HG03469 (cell line): ENCODE data around the gene GOLGA8B.
"Not testable (repeated sequence)": the region's sequence is repeated elsewhere in the genome, so short reads cannot be mapped to it uniquely, and the experiment has no call there.

Source experiments
- ATAC-seq: cut with Tn5 transposase; IDR thresholded peaks from one replicate; pipeline ENCODE4 v1.9.1; 2021; ENCODE audit warnings: mild to moderate bottlenecking, moderate library complexity, moderate number of reproducible peaks; ENCODE audit not compliant: unreplicated experiment

Gene GOLGA8B, protein sequence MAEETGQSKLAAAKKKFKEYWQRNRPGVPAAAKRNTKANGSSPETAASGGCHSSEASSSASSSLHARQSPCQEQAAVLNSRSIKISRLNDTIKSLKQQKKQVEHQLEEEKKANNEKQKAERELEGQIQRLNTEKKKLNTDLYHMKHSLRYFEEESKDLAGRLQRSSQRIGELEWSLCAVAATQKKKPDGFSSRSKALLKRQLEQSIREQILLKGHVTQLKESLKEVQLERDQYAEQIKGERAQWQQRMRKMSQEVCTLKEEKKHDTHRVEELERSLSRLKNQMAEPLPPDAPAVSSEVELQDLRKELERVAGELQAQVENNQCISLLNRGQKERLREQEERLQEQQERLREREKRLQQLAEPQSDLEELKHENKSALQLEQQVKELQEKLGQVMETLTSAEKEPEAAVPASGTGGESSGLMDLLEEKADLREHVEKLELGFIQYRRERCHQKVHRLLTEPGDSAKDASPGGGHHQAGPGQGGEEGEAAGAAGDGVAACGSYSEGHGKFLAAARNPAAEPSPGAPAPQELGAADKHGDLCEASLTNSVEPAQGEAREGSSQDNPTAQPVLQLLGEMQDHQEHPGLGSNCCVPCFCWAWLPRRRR

DNA sequence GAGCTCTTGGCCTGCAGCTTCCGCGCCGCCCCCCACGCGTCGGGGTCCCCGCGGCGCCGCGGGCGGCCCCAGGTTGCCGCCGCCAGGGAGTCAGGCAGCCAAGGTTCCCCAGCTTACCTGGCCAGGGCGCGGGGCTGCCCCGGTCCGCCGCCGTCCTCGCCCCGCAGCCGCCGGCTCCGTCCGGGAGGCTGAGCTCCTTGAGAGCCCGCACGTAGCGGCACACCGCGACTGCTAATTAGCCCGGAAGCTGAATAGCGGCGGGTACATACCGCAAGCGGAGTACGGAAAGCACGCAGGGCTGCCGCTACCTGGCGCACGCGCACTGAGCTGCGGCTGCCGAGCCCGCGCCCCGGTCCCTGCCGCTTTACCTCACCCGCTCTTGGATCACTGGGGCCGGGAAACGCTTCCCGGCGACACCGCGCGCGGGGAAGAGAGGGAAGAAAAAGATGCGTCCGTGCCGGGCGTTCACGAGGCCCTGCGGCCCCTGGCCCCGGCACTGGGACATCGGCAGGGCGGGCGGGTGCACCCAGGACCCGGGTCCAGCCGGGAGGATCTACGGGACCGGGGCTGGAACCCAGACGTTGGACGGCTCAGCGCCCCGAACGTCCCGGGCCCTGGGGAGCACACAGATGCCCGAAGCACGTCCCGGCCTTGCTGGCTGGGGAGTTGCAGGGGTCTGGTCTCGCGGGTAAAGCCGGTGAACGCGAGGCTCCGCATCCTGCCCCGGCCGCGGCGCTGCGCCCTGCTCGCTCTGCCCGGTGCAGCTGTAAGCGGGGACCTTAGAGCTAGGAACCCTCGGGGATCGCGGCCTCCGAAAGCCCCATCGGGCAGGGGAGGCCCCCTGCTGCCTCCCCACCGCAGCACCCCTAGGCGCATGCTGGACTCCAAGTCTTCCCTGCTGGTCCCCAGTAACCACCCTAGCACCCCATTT is at the start of gene GOLGA8B:
GOLGA8B (minus strand) TSS at position 253 of the 931 bp plus-strand sequence. CDS start 47,739 bp downstream, outside the sequence.
- peak; percentile 43 for ATAC-seq

DNA sequence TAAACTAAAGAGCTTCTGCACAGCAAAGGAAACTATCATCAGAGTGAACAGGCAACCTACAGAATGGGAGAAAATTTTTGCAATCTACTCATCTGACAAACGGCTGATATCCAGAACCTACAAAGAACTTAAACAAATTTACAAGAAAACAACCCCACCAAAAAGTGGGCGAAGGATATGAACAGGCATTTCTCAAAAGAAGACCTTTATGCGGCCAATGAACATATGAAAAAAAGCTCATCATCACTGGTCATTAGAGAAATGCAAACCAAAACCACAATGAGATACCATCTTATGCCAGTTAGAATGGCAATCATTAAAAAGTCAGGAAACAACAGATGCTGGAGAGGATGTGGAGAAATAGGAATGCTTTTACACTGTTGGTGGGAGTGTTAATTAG is 49.7 kb upstream of the GOLGA8B start:
- ATAC-seq, result not testable (repeated sequence)

DNA sequence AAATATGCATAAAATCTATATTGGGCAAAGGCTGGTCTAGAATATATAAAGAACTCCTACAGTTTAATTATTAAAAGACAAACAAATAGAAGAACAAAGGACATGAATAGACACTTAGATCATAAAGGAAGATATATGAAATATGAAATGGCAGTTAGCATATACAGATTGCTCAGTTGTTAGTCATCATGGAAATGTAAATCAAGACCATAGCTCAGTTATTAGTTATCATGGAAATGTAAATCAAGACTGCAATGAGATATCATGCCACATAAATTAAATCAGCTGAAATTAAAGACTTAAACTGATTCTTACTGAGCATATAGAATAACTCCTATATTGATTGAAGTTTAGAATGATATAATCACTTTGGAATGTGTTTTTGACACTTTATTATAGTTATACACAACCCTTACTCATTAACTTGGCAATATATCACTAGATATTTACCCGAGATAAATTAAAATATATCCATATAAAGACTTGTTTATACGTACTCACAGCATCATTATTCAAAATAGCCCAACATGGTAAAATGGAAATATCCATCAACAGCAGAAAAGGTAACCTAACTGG is 45.2 kb upstream of the GOLGA8B start:
- ATAC-seq, result no peak

DNA sequence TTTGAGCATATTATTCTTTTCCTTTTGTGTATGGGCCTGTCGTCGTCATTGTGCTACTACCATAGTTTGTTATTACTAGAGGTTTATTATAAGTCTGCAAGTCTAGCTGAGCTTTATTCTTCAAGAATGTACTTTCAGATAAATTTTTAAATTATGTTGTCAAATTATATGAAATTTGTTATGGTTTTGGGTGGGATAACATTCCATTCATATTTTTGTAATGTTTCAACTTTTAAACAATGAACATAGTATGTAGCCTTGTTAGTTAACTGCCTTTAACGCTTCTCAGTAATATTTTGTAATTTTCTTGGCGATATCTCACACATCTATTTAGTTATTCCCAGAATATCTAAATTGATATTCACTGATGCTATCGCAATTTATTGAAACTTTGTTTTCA is 41.6 kb upstream of the GOLGA8B start:
- no peak for ATAC-seq

DNA sequence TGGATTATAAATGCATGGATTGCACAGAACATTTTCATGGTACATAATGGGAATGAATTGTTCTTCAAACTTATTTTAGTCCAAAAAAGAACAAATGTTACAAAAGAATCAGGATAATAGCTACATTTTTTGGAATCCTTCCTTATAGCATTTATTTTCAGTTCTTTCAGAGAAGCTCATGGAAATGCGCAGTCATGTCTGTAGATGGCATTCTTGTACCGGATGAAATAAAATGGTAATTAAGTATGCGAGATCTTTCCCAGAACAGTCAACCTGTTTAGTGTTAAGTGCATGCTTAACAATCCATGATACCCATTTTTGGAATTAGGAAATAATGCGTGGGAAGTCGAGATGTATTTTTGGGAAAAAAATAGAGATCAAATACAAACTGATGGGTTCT is 38.2 kb upstream of the GOLGA8B start:
- ATAC-seq, result no peak

DNA sequence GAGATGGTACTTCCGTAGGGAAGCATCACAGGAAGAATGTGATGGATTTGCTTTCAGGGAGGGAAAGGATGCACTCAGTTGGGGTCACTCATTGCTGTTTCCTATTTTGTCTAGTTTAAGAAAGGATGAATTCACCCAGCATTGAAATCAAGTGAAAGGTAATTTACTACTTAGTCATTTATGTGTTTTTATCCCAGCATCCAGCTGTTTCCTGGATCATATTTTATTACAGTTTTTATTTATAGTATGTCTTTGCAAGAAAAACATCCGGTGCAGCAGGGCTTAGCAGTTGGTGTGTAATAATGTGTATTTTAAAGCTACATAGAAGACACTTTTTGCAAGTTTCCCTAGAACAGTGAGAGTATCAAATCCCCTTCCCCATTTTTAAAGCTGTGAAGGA is 37.4 kb upstream of the GOLGA8B start:
- no peak for ATAC-seq

DNA sequence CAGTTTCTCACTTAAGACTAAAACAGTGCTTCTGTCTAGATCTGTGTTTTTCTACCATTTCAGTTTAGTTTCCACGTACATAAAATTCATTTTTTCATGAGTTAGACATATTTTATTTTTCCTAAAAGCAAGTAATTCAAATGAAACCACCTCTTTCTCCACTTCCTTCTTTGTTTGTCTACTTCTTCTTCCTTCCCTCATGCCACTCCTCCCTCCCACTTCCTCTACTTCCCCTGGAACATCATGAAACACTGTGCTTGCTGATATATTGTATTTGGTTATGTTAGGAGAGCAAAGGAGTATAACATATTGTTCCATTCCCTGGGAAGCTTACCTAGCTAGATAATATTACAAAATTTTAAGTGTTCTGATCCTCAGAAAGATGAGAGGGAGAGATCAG is 36.7 kb upstream of the GOLGA8B start:
- no peak for ATAC-seq

DNA sequence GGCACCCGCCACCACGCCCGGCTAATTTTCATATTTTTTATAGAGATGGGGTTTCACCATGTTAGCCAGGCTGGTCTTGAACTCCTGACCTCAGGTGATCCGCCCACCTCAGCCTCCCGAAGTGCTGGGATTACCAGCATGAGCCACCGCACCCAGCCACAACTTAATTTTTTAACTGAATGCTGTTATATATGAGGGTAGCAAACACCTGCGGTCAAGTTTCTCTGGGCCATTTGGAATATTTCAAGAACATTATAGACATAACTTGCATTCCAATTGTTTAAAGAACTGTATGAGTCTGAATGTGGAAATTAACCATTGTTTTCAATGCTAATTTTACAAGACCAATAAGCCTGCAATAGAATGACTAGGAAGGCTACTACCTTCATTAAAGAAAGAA is 35.7 kb upstream of the GOLGA8B start:
- ATAC-seq, result no peak

DNA sequence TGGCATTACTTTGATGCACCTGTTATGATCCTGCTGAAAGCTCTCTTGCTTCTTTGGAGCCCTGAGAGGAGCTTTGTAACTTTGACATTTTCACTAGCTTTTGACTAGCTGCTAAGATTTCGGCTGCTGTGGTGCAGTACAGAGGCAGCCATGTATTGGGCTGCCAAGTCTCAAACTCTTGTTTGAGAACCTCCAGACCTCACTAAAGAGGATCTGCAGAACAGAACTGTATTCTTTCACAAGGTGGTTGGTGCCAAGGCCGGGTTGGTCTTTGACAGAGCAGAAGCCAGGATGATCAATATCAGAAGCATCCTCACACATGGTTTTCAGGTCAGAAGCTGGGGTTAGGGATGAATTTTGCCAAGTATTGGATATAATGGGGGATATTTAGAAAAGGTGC is 34.6 kb upstream of the GOLGA8B start:
- ATAC-seq, result no peak

DNA sequence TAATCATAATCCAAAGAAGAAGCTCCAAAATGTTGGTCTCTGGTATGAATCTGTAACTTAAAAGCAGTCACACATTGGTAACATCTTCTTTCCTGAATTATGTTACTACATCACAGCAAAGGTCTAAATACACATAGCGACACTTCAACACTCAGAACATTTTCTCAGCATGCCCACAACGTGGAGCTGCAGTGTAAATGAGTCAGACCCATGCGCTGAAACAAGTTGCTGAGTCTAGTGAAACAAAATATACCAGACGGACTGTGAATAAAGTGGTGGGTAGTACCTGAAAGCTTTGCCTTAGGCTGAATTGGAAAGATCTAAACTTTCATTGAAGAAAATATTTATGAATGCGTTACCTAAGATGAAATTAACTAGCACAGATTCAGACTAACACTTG is 33.2 kb upstream of the GOLGA8B start:
- no peak for ATAC-seq

DNA sequence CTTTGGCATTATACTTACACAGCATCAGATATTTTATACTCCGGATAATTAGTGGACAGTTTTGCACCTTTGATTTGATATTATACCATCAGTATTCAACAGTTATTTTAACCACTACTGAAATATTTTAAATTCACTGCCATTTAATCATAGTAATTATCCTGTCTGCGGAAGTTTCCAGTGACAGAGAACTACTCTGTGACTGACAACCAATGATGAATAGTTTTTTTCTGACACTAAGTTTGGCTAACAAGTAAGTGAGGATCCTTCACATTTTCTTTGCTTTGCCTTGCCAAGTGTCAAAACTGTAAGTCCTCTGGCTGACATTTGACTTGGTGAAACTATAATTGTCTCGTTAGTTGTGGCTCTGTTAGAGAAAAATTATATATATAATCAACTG is 30.5 kb upstream of the GOLGA8B start:
- no peak for ATAC-seq

DNA sequence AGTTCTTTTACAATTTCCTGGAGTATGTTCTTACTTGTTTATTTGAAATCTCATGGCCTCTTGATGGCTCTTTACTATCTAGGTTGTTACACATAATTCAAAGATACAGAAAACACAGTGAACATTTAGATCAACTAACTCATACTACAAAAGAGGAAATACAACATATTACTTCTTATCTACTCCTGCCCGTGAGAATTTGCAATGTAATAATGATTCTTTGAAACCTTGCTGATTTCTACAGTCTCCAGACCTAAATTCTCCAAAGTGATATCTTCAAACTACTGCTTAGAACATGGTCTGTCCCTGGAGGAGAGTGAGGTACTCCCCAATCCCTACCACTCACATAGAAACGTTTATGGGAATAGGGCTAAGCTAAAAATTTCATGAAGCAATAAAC is 29.9 kb upstream of the GOLGA8B start:
- no peak for ATAC-seq

DNA sequence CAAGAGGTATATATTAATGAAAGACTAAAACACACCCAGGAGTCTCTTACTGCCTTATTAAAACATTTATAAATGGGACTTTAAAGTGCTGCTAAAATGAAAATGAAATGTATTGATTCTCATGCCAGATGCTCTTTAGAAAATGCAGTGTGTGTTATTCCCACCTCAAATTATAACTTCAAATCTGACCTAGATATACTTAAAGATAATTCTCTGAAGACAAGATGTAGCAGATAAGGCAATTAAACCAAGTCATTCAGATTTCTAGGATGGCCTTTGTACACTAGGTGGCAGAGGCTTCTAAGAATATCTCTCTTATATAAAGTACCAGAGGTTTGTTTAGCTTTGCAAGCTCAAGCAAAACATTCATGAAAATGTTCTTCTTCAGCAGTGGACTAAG is 26.9 kb upstream of the GOLGA8B start:
- ATAC-seq, result no peak

DNA sequence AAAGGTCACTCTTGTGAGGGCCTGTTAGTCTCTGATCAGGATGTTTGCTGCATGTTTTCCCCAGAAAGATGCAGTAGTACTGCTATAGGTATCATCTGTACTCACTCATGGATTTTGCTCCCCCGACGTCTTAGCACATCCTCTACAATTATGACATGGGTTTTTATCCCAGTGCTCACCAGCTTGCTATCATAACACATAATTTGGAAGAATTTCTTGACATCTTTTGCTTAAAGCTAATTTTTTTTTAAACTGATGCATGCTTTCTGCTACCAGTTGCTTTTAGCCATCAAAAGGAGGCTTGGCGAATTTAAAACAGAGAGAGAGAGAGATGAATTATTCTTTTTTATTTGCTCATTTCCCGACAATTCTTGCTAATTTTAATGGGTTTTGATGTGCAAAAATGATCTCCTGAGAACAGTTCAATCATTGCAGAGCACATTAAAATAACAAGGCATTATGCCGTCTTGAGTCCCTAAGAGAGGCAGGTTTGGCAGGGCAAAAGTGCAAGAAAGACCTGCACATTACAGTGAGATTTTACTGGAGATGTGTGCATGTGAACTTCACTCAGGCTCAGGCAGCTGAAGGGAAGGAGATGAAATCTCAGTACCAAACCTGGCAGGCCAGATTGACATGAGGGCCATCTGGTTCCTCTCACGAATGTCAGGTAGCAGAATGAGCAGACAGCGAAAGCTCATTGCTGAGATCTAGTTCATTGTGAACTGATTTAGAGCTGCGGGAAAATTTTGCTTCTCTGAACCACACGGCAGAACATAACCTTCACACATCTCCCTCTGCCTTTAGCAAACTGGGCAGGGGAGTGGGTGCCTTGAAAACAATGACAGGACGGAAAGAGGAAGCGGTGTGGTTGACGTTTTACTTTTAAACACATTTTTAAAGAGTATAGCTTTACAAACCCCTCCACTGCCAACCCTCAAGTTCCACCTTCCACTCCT is 25.9 kb upstream of the GOLGA8B start:
- ATAC-seq, result no peak

DNA sequence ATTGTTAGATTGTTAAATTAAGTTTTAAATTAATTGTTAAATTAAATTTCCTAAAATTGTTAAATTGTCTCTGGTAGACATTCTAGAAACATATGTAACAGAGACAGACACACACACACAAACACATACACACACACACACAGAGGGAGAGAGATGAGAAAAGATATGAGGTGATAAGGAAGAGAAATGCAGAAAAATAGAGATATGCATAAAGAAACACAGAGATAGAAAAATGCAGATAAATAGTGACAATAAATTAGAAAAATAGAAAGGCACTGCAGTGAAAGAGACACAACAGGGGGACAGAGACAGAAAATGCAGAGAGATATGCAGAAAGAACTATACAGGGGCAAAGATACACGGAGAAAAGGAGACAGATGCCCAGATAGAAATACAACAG is 25.1 kb upstream of the GOLGA8B start:
- no peak for ATAC-seq

DNA sequence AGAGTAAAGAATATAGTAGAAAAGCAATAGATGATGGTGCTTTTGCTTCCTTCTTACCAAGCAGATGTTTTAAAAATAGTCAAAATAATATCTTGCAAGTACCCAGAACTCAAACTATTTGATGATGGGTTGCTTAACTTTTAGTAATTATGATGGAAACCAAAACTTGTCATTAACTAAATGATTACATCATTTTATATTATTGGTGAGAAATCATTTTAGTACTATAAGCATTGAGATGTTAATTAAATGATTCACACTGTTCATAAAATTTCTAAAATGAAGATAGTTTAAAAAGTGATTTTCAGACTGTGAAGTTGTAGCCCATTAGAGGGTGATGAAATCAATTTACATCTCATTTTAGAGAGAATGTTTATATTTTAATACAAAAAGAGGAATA is 24.4 kb upstream of the GOLGA8B start:
- no peak for ATAC-seq

DNA sequence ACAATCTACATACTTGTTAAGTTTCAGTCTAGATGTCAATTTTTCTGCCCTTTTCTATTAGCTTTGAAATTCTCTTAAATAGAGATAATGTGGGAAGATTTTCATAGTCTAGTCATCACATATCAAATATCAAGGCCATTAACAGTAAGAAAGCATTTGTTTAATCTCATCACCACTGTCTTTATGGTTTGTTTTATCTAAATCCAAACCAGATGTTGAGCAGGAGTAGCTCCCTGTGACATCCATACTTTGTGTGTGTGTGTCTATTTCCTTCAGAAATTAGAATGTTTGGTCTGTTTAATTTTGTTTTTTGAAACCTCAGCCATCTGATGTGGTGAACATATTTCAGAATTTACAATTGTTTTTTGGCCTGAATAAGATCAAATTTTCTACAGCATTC is 23.1 kb upstream of the GOLGA8B start:
- no peak for ATAC-seq

DNA sequence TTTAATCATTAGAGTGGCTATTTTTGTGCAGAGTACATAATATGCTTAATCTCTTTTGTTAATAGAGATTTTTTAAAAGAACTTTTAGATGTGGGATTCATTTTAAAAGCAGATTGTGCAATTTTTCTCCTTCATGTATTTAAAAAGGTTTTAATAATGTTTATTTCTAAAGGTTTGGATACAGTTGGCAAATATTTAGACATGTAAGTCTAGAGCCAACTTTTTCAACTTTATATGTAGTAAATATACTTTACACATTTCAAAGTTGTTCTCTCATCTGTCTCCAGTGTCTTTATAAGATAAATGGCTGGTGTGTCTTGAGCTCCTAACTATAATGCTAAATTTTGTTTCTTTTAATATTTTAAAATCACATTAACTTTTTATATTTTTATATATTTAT is 22.7 kb upstream of the GOLGA8B start:
- no peak for ATAC-seq

DNA sequence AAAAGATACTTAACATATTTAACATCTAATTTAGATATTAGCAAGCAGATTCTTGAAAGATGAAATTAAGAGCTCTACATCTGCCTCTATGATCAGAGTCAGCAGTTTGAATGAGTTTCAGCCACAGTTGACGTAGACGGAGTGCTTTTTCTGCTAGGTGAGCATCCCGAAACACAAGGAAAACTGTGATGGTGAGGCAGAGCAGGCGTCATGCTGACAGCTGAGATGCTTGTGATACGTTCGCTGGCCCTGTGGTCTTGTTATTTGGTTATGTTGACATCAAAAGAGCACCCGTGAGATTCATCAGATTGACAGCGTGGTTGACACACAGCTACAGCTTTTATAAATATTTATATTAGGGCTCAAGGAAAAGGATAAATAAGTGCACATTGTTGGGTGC is 19.6 kb upstream of the GOLGA8B start:
- ATAC-seq, result no peak

DNA sequence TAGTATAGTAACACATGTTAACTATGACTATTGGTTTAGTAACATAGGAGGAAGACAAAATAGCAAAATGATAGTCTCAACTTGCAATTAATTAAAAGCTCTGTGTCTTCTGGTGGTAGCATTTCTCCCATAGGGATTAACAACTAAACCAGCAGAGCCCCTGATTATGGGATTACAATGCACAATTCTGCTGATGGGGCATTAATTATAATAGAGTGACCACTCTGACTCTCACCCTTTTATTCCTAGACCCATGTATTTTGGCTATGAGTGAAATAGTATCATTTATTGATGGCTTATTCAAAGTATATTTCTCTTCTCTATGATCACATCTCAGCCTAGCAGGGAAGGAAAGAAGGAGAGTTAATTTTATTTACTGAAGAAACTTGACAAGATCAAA is 17.5 kb upstream of the GOLGA8B start:
- ATAC-seq, result no peak
